CD8-positive, alpha-beta memory T cell (primary cell): ENCODE data around the gene SPATA20. TPM values are rescaled to one million over a fixed set of nuclear protein-coding genes. Genes with fewer than 3 reads are reported as not detected.

Experiments
- polyA plus RNA-seq: library from polyadenylated mRNA; unstranded; fragments of 300-500 nt; fragmentation: Illumina TruSeq; gene quantifications from one replicate; pipeline ENCODE4 v1.2.3, GENCODE V29; 2021
- total RNA-seq, 2 experiments: library from RNA; stranded (reverse); gene quantifications; one replicate each; pipeline ENCODE4 v1.2.3, GENCODE V29; 2021

SPATA20 gene
- total and polyA plus RNA-seq, 3 experiments from 2014 or later: 11.0 to 42.9 (median 34.7) TPM

Other genes with a start within 250 kb of the SPATA20 start
- gene XYLT2, start 201.0 kb upstream of the SPATA20 start, total RNA-seq: 10 to 100 TPM; 31.8 to 32.6 TPM
- gene XYLT2, start 201.0 kb upstream of the SPATA20 start, polyA plus RNA-seq: 17.8 TPM
- 10 to 100 TPM; 87.2 to 88.8 TPM for gene MRPL27, start 174.0 kb upstream of the SPATA20 start, total RNA-seq
- gene MRPL27, start 174.0 kb upstream of the SPATA20 start, polyA plus RNA-seq: 49.2 TPM
- gene EME1, start 173.9 kb upstream of the SPATA20 start, total RNA-seq: 10 to 100 TPM; 23.6 to 24.8 TPM
- 0.43 TPM for gene EME1, start 173.9 kb upstream of the SPATA20 start, polyA plus RNA-seq
- gene LRRC59, start 149.7 kb upstream of the SPATA20 start, total RNA-seq: 100 to 1,000 TPM; 122 to 127 TPM
- 22.9 TPM for gene LRRC59, start 149.7 kb upstream of the SPATA20 start, polyA plus RNA-seq
- 10 to 100 TPM; 12.4 to 14.8 TPM for gene ACSF2, start 121.0 kb upstream of the SPATA20 start, total RNA-seq
- gene ACSF2, start 121.0 kb upstream of the SPATA20 start, polyA plus RNA-seq: 3.1 TPM
- gene CHAD, start 78.3 kb upstream of the SPATA20 start, total RNA-seq: not detected
- not detected for gene CHAD, start 78.3 kb upstream of the SPATA20 start, polyA plus RNA-seq
- gene RSAD1, start 68.3 kb upstream of the SPATA20 start, total RNA-seq: 10 to 100 TPM; 45.7 to 46.8 TPM
- gene RSAD1, start 68.3 kb upstream of the SPATA20 start, polyA plus RNA-seq: 66.4 TPM
- gene MYCBPAP, start 38.7 kb upstream of the SPATA20 start, total RNA-seq: under 1 TPM; 0.83 to 0.86 TPM
- gene MYCBPAP, start 38.7 kb upstream of the SPATA20 start, polyA plus RNA-seq: not detected
- gene EPN3, start 14.4 kb upstream of the SPATA20 start, total RNA-seq: not detected
- gene EPN3, start 14.4 kb upstream of the SPATA20 start, polyA plus RNA-seq: not detected
- under 1 TPM in 1 of 2 experiments, not detected in 1; 0.07 TPM for gene CACNA1G, start 13.5 kb downstream of the SPATA20 start, total RNA-seq
- gene CACNA1G, start 13.5 kb downstream of the SPATA20 start, polyA plus RNA-seq: not detected
- under 1 TPM; 0.37 to 0.69 TPM for gene ABCC3, start 87.7 kb downstream of the SPATA20 start, total RNA-seq
- not detected for gene ABCC3, start 87.7 kb downstream of the SPATA20 start, polyA plus RNA-seq
- 10 to 100 TPM; 48.2 to 48.5 TPM for gene ANKRD40, start 160.7 kb downstream of the SPATA20 start, total RNA-seq
- 6.6 TPM for gene ANKRD40, start 160.7 kb downstream of the SPATA20 start, polyA plus RNA-seq
- 100 to 1,000 TPM; 113 to 120 TPM for gene LUC7L3, start 172.4 kb downstream of the SPATA20 start, total RNA-seq
- gene LUC7L3, start 172.4 kb downstream of the SPATA20 start, polyA plus RNA-seq: 72.5 TPM
- gene ANKRD40CL, start 220.3 kb downstream of the SPATA20 start, total RNA-seq: not detected
- gene ANKRD40CL, start 220.3 kb downstream of the SPATA20 start, polyA plus RNA-seq: not detected